CD4-positive, alpha-beta T cell treated with Interleukin-4 for 1 hour (primary cell): ENCODE results near the gene SUSD4.
"Not testable (repeated sequence)": the region's sequence is repeated elsewhere in the genome, so short reads cannot be mapped to it uniquely, and the experiment has no call there.

ENCODE experiments used
- DNase-seq, 2 donors: peaks; one replicate each; pipeline ENCODE4 v3.0.0-alpha.2; 2020 to 2022

Gene SUSD4

GRCh38 chr1:223363856-223364684 lies at the start of gene SUSD4:
SUSD4 (minus strand) TSS chr1:223364176; CDS start chr1:223363425, 751 bp downstream.
- DNase-seq: peak; percentile 67 to 73

- no peak for DNase-seq
Observed at GRCh38 chr1:223413216-223413615, 49.2 kb upstream of the SUSD4 start.

GRCh38 chr1:223411710-223412109 lies 47.7 kb upstream of the SUSD4 start:
- DNase-seq: no peak

GRCh38 chr1:223411309-223411708 lies 47.3 kb upstream of the SUSD4 start:
- no peak for DNase-seq

- DNase-seq: no peak
Observed at GRCh38 chr1:223410036-223410435, 46.1 kb upstream of the SUSD4 start.

- DNase-seq: no peak
Observed at GRCh38 chr1:223405507-223405906, 41.5 kb upstream of the SUSD4 start.

GRCh38 chr1:223403184-223403815 lies 39.3 kb upstream of the SUSD4 start:
- no peak for DNase-seq

- no peak for DNase-seq
Observed at GRCh38 chr1:223402790-223403142, 38.8 kb upstream of the SUSD4 start.

- no peak for DNase-seq
Observed at GRCh38 chr1:223401873-223402789, 38.2 kb upstream of the SUSD4 start.

GRCh38 chr1:223399393-223399792 lies 35.4 kb upstream of the SUSD4 start:
- not testable (repeated sequence) for DNase-seq

GRCh38 chr1:223394706-223395105 lies 30.7 kb upstream of the SUSD4 start:
- no peak for DNase-seq

GRCh38 chr1:223394242-223394641 lies 30.3 kb upstream of the SUSD4 start:
- DNase-seq: no peak

GRCh38 chr1:223393275-223394214 lies 29.6 kb upstream of the SUSD4 start, which contains the start of gene CCDC185:
CCDC185 (plus strand) TSS chr1:223393415; CDS start chr1:223393476, 61 bp downstream.
- no peak for DNase-seq

GRCh38 chr1:223390618-223391017 lies 26.6 kb upstream of the SUSD4 start:
- no peak for DNase-seq

- no peak for DNase-seq
Observed at GRCh38 chr1:223386013-223386412, 22.0 kb upstream of the SUSD4 start.

- DNase-seq: no peak
Observed at GRCh38 chr1:223378754-223379153, 14.8 kb upstream of the SUSD4 start.

- no peak for DNase-seq
Observed at GRCh38 chr1:223374064-223374610, 10.2 kb upstream of the SUSD4 start.

GRCh38 chr1:223364685-223365382 lies 858 bp upstream of the SUSD4 start:
- peak in 1 of 2 donors; percentile 14 for DNase-seq

- DNase-seq: no peak
Observed at GRCh38 chr1:223363057-223363855, 720 bp downstream of the SUSD4 start.

GRCh38 chr1:223358826-223359225 lies 5.2 kb downstream of the SUSD4 start:
- no peak for DNase-seq
